VCaP (cell line): ENCODE measurements around the gene VSIR.

Experiments used
- H3K27ac ChIP-seq: fragments of 450-650 bp; 2 replicates; pipeline ENCODE4 v1.5.1; 2017
- CTCF ChIP-seq: fragments of 450-650 bp; conservative IDR thresholded peaks from 2 replicates; pipeline ENCODE4 v1.5.1; 2017; ENCODE audit warnings: mild to moderate bottlenecking, moderate library complexity

The VSIR gene

GRCh38 chr10:71725998-71726579 is 47.2 kb downstream of the VSIR start:
- H3K27ac ChIP-seq = no peak overlapping the region
- TF ChIP-seq CTCF = no peak; the same call in 1 of the 2 replicates

- no peak for TF ChIP-seq CTCF
- H3K27ac ChIP-seq = no peak overlapping the region
Measured at GRCh38 chr10:71725249-71725648, 48.1 kb downstream of the VSIR start.

- no peak for TF ChIP-seq CTCF
- H3K27ac ChIP-seq = no peak overlapping the region
Measured at GRCh38 chr10:71724539-71724938, 48.8 kb downstream of the VSIR start.

GRCh38 chr10:71723311-71723710 is 50.0 kb downstream of the VSIR start:
- no peak for TF ChIP-seq CTCF
- no peak overlapping the region for H3K27ac ChIP-seq

GRCh38 chr10:71722849-71723248 is 50.5 kb downstream of the VSIR start:
- no peak for TF ChIP-seq CTCF
- H3K27ac ChIP-seq = no peak overlapping the region

- TF ChIP-seq CTCF = no peak
- no peak overlapping the region for H3K27ac ChIP-seq
Measured at GRCh38 chr10:71721313-71721712, 52.0 kb downstream of the VSIR start.

GRCh38 chr10:71720288-71720687 is 53.0 kb downstream of the VSIR start:
- no peak for TF ChIP-seq CTCF
- no peak overlapping the region for H3K27ac ChIP-seq
